ENCODE results near the gene MINK1. TPM values are rescaled to one million over a fixed set of nuclear protein-coding genes. Genes with fewer than 3 reads are reported as not detected.
"Not testable (repeated sequence)": the region's sequence is repeated elsewhere in the genome, so short reads cannot be mapped to it uniquely, and the experiment has no call there.

The MINK1 gene
- total RNA-seq, 2 donors from 2014 or later, result 44.0 to 45.0 TPM

DNA sequence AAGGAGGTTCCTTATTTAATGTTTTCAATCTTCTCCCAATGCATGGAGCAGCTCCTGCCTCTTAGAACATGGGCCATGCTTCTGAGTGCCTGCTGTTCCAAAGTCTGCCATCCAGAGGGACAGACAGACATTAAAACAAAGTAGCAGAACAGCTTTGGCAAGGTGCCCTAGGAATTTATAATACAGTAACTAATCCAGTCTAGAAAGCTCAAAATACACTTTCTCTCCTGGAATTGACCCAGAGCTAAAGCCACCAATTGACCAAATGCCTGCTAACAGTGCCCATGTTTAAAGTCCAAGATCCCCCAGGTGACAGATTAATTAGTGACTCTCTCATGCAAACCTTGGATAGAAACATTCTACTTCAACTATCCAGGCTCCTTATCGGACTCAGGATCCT, 80.9 kb downstream of the MINK1 start:
- ATAC-seq (ENCODE audit: insufficient number of reproducible peaks, low FRiP score, low read depth), result no peak
- no peaks in the 10 kb centered on the region for H3K9me3 ChIP-seq

DNA sequence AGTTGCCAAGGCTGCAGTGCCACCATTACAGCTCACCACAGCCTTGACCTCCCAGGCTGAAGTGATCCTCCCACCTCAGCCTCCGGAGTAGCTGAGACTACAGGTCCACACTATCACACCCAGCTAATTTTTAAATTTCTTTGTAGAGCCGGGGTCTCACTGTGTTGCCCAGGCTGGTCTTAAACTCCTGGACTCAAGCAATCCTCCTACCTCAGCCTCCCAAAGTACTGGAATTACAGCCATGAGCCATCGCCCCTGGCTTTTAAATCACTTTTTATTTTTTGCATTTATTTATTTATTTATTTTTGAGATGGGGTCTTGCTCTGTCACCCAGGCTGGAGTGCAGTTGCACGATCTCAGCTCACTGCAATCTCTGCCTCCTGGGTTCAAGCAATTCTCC, 81.4 kb downstream of the MINK1 start:
- not testable (repeated sequence) for H3K27me3 ChIP-seq (replicated peaks; ENCODE audit: insufficient read depth); H3K4me1 ChIP-seq (ENCODE audit: control insufficient read depth in 1 of 2, low read depth in 2 of 2); ATAC-seq (ENCODE audit: insufficient number of reproducible peaks, low FRiP score, low read depth); H3K4me3 ChIP-seq; H3K27ac ChIP-seq; H3K9me3 ChIP-seq; H3K36me3 ChIP-seq; DNase-seq (ENCODE audit: low spot score)

More for the DNA sequence above, 80.9 kb downstream of the MINK1 start:
- H3K4me3 ChIP-seq, result no peak overlapping the region
- DNase-seq (ENCODE audit: low spot score), result no peak
- H3K27me3 ChIP-seq (replicated peaks; ENCODE audit: insufficient read depth), result no peaks in the 10 kb centered on the region
- no peak overlapping the region for H3K27ac ChIP-seq
- H3K4me1 ChIP-seq (ENCODE audit: control insufficient read depth in 1 of 2, low read depth in 2 of 2), result peaks cover 4 to 6% of the 10 kb centered on the region in 2 donors
- no peaks in the 10 kb centered on the region for H3K36me3 ChIP-seq
- TF ChIP-seq, protein P1, sequence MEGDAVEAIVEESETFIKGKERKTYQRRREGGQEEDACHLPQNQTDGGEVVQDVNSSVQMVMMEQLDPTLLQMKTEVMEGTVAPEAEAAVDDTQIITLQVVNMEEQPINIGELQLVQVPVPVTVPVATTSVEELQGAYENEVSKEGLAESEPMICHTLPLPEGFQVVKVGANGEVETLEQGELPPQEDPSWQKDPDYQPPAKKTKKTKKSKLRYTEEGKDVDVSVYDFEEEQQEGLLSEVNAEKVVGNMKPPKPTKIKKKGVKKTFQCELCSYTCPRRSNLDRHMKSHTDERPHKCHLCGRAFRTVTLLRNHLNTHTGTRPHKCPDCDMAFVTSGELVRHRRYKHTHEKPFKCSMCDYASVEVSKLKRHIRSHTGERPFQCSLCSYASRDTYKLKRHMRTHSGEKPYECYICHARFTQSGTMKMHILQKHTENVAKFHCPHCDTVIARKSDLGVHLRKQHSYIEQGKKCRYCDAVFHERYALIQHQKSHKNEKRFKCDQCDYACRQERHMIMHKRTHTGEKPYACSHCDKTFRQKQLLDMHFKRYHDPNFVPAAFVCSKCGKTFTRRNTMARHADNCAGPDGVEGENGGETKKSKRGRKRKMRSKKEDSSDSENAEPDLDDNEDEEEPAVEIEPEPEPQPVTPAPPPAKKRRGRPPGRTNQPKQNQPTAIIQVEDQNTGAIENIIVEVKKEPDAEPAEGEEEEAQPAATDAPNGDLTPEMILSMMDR (IDR thresholded peaks at IDR 0.05), result no peak

DNA sequence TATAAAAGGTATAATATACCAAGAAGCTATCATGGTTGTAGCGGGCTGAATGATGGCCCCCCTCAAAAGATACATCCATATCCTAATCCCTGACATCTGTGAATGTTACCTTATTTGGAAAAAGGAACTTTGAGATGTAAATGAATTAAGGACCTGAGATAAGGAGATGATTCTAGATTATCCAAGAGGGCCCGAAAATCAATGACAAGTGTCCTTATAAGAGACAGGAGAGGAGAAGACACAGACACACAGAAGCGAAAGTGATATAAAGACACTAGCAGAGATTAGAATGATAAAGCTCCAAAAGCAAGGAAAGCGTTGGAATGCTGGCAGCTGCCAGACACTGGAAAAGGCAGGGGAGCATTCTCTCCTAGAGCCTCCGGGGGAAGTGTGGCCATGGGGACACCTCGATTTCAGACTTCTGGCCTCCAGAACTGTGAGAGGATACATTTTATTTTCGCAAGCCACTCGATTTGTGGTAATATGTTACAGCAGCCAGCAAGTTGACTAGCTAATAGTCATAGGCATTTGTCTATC, 86.4 kb downstream of the MINK1 start:
- ATAC-seq (ENCODE audit: insufficient number of reproducible peaks, low FRiP score, low read depth), result no peak
- TF ChIP-seq, protein P1 (IDR thresholded peaks at IDR 0.05), result no peak
- DNase-seq (ENCODE audit: low spot score), result no peak

DNA sequence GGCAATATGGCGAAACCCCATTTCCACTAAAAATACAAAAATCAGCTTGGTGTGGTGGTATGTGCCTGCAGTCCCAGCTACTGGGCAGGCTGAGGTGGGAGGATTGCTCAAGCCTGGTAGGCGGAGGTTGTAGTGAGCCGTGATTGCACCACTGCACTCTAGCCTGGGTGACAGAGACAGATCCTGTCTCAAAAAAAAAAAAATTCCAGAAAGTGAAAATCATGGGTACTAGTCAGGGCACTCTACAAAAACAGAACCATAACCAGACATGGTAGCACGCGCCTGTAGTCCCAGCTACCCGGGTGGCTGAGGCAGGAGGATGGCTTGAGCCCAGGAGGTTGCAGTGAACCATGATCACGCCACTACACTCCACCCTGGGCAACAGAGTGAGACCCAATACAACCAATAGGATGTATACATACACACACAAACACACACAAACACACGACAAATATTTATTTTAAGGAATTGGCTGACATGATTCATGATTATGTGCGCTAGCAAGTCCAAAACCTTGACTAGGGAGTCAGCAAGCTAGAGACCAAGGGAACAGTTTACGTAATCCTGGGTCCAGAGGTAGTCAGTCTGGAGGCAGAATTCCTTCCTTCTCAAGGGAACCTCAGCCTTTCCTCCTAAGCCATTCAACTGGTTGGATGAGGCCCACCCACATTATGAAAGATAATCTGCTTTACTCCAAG, 87.4 kb downstream of the MINK1 start:
- Histone ChIP-seq H3K27me3 (replicated peaks; ENCODE audit: insufficient read depth) (no peaks in the 10 kb centered on the region), H3K9me3 (no peaks in the 10 kb centered on the region), H3K4me1 (ENCODE audit: control insufficient read depth in 1 of 2, low read depth in 2 of 2) (no peaks in the 10 kb centered on the region), H3K27ac (no peak overlapping the region), H3K36me3 (no peaks in the 10 kb centered on the region), H3K4me3 (no peak overlapping the region)
- TF ChIP-seq, protein P1 (IDR thresholded peaks at IDR 0.05), result no peak
- ATAC-seq (ENCODE audit: insufficient number of reproducible peaks, low FRiP score, low read depth), result no peak
- no peak for DNase-seq (ENCODE audit: low spot score)

More for the DNA sequence above, 86.4 kb downstream of the MINK1 start:
- no peaks in the 10 kb centered on the region for H3K36me3 ChIP-seq
- no peaks in the 10 kb centered on the region for H3K9me3 ChIP-seq
- H3K4me1 ChIP-seq (ENCODE audit: control insufficient read depth in 1 of 2, low read depth in 2 of 2), result no peaks in the 10 kb centered on the region
- no peak overlapping the region for H3K4me3 ChIP-seq
- H3K27me3 ChIP-seq (replicated peaks; ENCODE audit: insufficient read depth), result no peaks in the 10 kb centered on the region
- H3K27ac ChIP-seq, result no peak overlapping the region

DNA sequence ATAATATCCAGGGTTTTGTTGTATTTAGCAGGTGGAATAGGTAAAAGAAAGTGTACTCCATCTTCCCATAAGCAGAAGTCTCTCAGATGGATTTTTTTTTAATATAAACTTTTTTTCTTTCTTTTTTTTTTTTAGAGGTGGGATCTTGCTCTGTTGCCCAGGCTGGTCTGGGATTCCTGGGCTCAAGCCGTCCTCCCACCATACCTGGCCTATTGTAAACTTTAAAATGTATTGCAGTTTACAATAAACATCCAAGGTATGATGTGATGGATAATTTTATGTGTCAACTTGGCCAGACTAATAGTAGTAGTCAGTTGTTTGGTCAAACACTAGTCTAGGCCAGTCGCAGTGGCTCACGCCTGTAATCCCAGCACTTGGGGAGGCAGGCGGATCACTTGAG, 88.2 kb downstream of the MINK1 start:
- Histone ChIP-seq H3K4me1 (ENCODE audit: control insufficient read depth in 1 of 2, low read depth in 2 of 2) (no peaks in the 10 kb centered on the region), H3K9me3 (no peaks in the 10 kb centered on the region), H3K4me3 (no peak overlapping the region), H3K27me3 (replicated peaks; ENCODE audit: insufficient read depth) (no peaks in the 10 kb centered on the region), H3K27ac (no peak overlapping the region), H3K36me3 (no peaks in the 10 kb centered on the region)
- no peak for ATAC-seq (ENCODE audit: insufficient number of reproducible peaks, low FRiP score, low read depth)
- DNase-seq (ENCODE audit: low spot score), result no peak
- TF ChIP-seq, protein P1 (IDR thresholded peaks at IDR 0.05), result no peak

GRCh38 chr17:4926577-4927335, 93.6 kb downstream of the MINK1 start:
- H3K9me3 ChIP-seq; DNase-seq (ENCODE audit: low spot score); H3K36me3 ChIP-seq; H3K27me3 ChIP-seq (replicated peaks; ENCODE audit: insufficient read depth); H3K4me3 ChIP-seq; H3K27ac ChIP-seq; ATAC-seq (ENCODE audit: insufficient number of reproducible peaks, low FRiP score, low read depth); H3K4me1 ChIP-seq (ENCODE audit: control insufficient read depth in 1 of 2, low read depth in 2 of 2): not testable (repeated sequence)

All from thoracic aorta (tissue), 2 donors.